A673 (cell line): ENCODE results near the gene FOXP4. TPM values are rescaled to one million over a fixed set of nuclear protein-coding genes. Genes with fewer than 3 reads are reported as not detected.

Experiments used
- BruUV-seq: library from RNA; stranded (reverse); fragments of 400-500 nt; replicated peaks from 2 replicates; lab custom pipeline; 2021; lab: Mats Ljungman, UMichigan
- CTCF ChIA-PET: fragments of 300-600 bp; sonication (Branson Sonifier 250); formaldehyde crosslinking; loops from one replicate; lab custom pipeline; 2022; ENCODE audit warnings: antibody characterized with exemption; lab: Charles Lee
- POLR2A ChIA-PET: fragments of 300-600 bp; sonication (Branson Sonifier 250); formaldehyde crosslinking; loops from one replicate; lab custom pipeline; 2022; ENCODE audit warnings: antibody characterized with exemption; ENCODE audit not compliant: low non-redundant PET; lab: Charles Lee
- DNase-seq: peaks from one replicate; pipeline ENCODE4 v3.0.0-alpha.2; 2015; ENCODE audit warnings: low spot score
- H3K27ac ChIP-seq: fragments of 200-600 bp; sonication (generic); 2 replicates; pipeline ENCODE4 v1.5.1; 2016; ENCODE audit warnings: mixed run types, low read depth, mild to moderate bottlenecking, mixed read lengths, antibody characterized with exemption, low read length; ENCODE audit not compliant: poor library complexity, severe bottlenecking
- H3K27me3 ChIP-seq: fragments of 200-600 bp; sonication (generic); replicated peaks from 2 replicates; pipeline ENCODE4 v1.6.1; 2017; ENCODE audit warnings: mixed run types, low read depth, mild to moderate bottlenecking, mixed read lengths, antibody characterized with exemption, low read length; ENCODE audit not compliant: insufficient read depth, poor library complexity
- H3K36me3 ChIP-seq: fragments of 200-600 bp; sonication (generic); 2 replicates; pipeline ENCODE4 v1.6.1; 2016; ENCODE audit warnings: mixed run types, mild to moderate bottlenecking, mixed read lengths, antibody characterized with exemption, low read length; ENCODE audit not compliant: insufficient read depth, poor library complexity, severe bottlenecking
- H3K4me1 ChIP-seq: fragments of 200-600 bp; sonication (generic); 2 replicates; pipeline ENCODE4 v1.6.1; 2017; ENCODE audit warnings: mixed run types, mild to moderate bottlenecking, mixed read lengths, antibody characterized with exemption, low read length; ENCODE audit not compliant: insufficient read depth, poor library complexity, severe bottlenecking
- H3K4me3 ChIP-seq: fragments of 200-600 bp; sonication (generic); 2 replicates; pipeline ENCODE4 v1.5.1; 2016; ENCODE audit warnings: low read depth, mixed run types, mild to moderate bottlenecking, mixed read lengths, low read length; ENCODE audit not compliant: poor library complexity, severe bottlenecking
- H3K9me3 ChIP-seq: fragments of 200-600 bp; sonication (generic); 2 replicates; pipeline ENCODE4 v1.6.1; 2016; ENCODE audit warnings: mixed run types, low read depth, mild to moderate bottlenecking, mixed read lengths, antibody characterized with exemption, low read length; ENCODE audit not compliant: poor library complexity, severe bottlenecking
- CTCF ChIP-seq: fragments of 300-800, 200-600 bp; sonication (generic); conservative IDR thresholded peaks from 2 replicates; pipeline ENCODE4 v1.5.1; 2017; ENCODE audit warnings: low read depth, mild to moderate bottlenecking, antibody characterized with exemption, low read length, moderate library complexity, mixed read lengths
- EZH2 ChIP-seq: fragments of 200-600 bp; sonication (generic); IDR thresholded peaks from 2 replicates; pipeline ENCODE4 v1.6.1; 2017; ENCODE audit warnings: borderline replicate concordance, low read depth, mild to moderate bottlenecking, mixed read lengths, antibody characterized with exemption, low read length; ENCODE audit not compliant: poor library complexity, severe bottlenecking
- intact Hi-C: fragments of 100-400 bp; cut with micrococcal nuclease; formaldehyde crosslinking; loops from one replicate; pipeline ENCODE4 v1.10.0; 2022; ENCODE audit not compliant: unreplicated experiment
- total RNA-seq: library from RNA; stranded (reverse); gene quantifications from 2 replicates; pipeline ENCODE4 v1.2.3, GENCODE V29; 2021

FOXP4 gene
- total RNA-seq, 1 experiment from 2014 or later: 53.9 TPM

- TF ChIP-seq EZH2: no peak
- H3K27ac ChIP-seq: peak overlapping the region; percentile 65
- no peaks in the 10 kb centered on the region for H3K27me3 ChIP-seq
- BruUV-seq: no TSS peak
- peaks cover 53% of the 10 kb centered on the region for H3K4me1 ChIP-seq
- no peak overlapping the region for H3K4me3 ChIP-seq
- intact Hi-C loops: no loop called here
- H3K36me3 ChIP-seq: peaks cover 94% of the 10 kb centered on the region
- ChIA-PET CTCF (no interaction called here), POLR2A (no interaction called here)
- H3K9me3 ChIP-seq: no peaks in the 10 kb centered on the region
- peak; percentile 50 for DNase-seq
These were observed 102.7 kb downstream of the FOXP4 start for GRCh38 chr6:41648921-41649320.

DNA sequence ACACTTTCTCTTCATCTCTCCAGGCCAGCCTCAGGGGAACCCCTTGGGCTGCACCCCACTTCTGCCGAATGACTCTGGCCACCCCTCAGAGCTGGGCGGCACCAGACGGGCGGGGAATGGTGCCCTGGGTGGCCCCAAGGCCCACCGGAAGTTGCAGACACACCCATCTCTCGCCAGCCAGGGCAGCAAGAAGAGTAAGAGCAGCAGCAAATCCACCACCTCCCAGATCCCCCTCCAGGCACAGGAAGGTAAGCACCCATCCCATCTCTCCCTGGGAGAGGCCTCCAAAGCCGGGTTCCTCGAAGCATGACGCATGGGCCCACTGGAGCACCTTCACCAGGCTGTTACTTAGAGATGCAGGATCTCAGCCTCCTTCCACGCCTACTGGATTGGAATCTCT lies 103.4 kb downstream of the FOXP4 start:
- POLR2A ChIA-PET: no interaction called here
- H3K36me3 ChIP-seq: peaks cover 98% of the 10 kb centered on the region

GRCh38 chr6:41650120-41650519 lies 103.9 kb downstream of the FOXP4 start:
- DNase-seq: no peak
- Histone ChIP-seq H3K9me3 (no peaks in the 10 kb centered on the region), H3K4me3 (no peak overlapping the region), H3K27ac (peak overlapping the region; percentile 24), H3K4me1 (peaks cover 50% of the 10 kb centered on the region), H3K36me3 (peaks cover 98% of the 10 kb centered on the region), H3K27me3 (no peaks in the 10 kb centered on the region)
- intact Hi-C loops: no loop called here
- CTCF ChIA-PET: no interaction called here
- BruUV-seq: no TSS peak
- POLR2A ChIA-PET: no interaction called here
- no peak for TF ChIP-seq EZH2
- TF ChIP-seq CTCF: no peak

More for the DNA sequence above, 103.4 kb downstream of the FOXP4 start:
- no peak for TF ChIP-seq CTCF
- no peak for TF ChIP-seq EZH2
- peak overlapping the region; percentile 65 for H3K27ac ChIP-seq
- no peaks in the 10 kb centered on the region for H3K27me3 ChIP-seq
- intact Hi-C loops: no loop called here
- no peaks in the 10 kb centered on the region for H3K9me3 ChIP-seq
- CTCF ChIA-PET: no interaction called here
- H3K4me1 ChIP-seq: peaks cover 53% of the 10 kb centered on the region
- no peak overlapping the region for H3K4me3 ChIP-seq
- no TSS peak for BruUV-seq
- no peak for DNase-seq
